Choroid plexus epithelial cell (primary cell): ENCODE measurements around the gene ODR4.

Experiments used
- DNase-seq: peaks from one replicate; pipeline ENCODE4 v3.0.0-alpha.2; 2010; ENCODE audit warnings: low read depth
- H3K4me3 ChIP-seq: 2 replicates; pipeline ENCODE4 v1.5.1; 2011; ENCODE audit warnings: low read depth, mild to moderate bottlenecking, control low read depth, low read length, moderate library complexity
- CTCF ChIP-seq: conservative IDR thresholded peaks from 2 replicates; pipeline ENCODE4 v1.5.1; 2011; ENCODE audit warnings: low read depth, mild to moderate bottlenecking, control low read depth, inconsistent platforms, low read length, moderate library complexity

The ODR4 gene

GRCh38 chr1:186465946-186466345, 90.3 kb downstream of the ODR4 start:
- no peak overlapping the region for H3K4me3 ChIP-seq
- DNase-seq = no peak
- no peak for TF ChIP-seq CTCF
